Stomach (tissue), 4 donors: ENCODE results near the gene SCAP.

Experiments
- CTCF ChIP-seq, 7 experiments: fragments of 450-650 bp in 4 of 7; fragments of 200-600 bp in 3 of 7; sonication (generic) in 3 of 7; IDR thresholded peaks; one replicate each; pipeline ENCODE4 v1.5.1; 2016 to 2019; ENCODE audit warnings: antibody characterized with exemption in 7 of 7, control low read depth in 2 of 7, mild to moderate bottlenecking in 1 of 7
- EP300 ChIP-seq: sonication (generic); formaldehyde crosslinking; IDR thresholded peaks from one replicate; pipeline ENCODE4 v1.6.1; 2017; ENCODE audit warnings: antibody characterized with exemption
- POLR2A ChIP-seq, 4 donors: fragments of 450-650 bp; IDR thresholded peaks; one replicate each; pipeline ENCODE4 v1.6.1; 2016; ENCODE audit warnings: antibody characterized with exemption in 4 of 4, control low read depth in 2 of 4, mild to moderate bottlenecking in 1 of 4, moderate library complexity in 1 of 4
- POLR2AphosphoS5 ChIP-seq, 3 donors: sonication (generic); formaldehyde crosslinking; IDR thresholded peaks; one replicate each; pipeline ENCODE4 v1.6.1; 2016; ENCODE audit warnings: antibody characterized with exemption in 3 of 3

DNA sequence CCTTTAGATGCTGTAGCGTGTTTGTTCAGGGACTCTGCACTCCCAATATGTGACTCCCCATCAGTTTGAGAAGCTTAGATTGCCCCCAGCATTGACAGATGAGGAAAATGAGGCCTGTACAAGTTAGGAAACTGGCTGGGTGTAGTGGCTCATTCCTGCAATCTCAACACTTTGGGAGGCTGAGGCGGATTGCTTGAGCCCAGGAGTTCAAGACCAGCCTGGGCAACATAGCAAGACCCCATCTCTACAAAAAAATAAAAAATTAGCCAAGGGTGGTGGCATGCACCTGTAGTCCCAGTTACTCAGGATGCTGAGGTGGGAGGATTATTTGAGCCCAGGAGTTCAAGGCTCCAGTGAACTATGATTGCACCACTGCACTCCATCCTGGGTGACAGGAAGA lies 108.9 kb downstream of the SCAP start:
- TF ChIP-seq CTCF (IDR thresholded peaks at IDR 0.05) (no peak), POLR2A (IDR thresholded peaks at IDR 0.05) (no peak), POLR2AphosphoS5 (IDR thresholded peaks at IDR 0.05) (no peak), EP300 (no peak)
